Subcutaneous adipose tissue (tissue), 4 donors: ENCODE results near the gene EEPD1. TPM values are rescaled to one million over a fixed set of nuclear protein-coding genes. Genes with fewer than 3 reads are reported as not detected.

Experiments
- total RNA-seq, 4 donors: library from RNA; depleted of rRNA; stranded (reverse); fragments of >200 nt; gene quantifications; one replicate each; pipeline ENCODE4 v1.1.0, GENCODE V29; 2016
- TF ChIP-seq, protein P1 (sequence below): fragments of 450-650 bp; IDR thresholded peaks from one replicate; pipeline ENCODE4 v1.5.1; 2016; ENCODE audit warnings: low read depth, mild to moderate bottlenecking, control low read depth, antibody characterized with exemption, moderate library complexity

The EEPD1 gene
- total RNA-seq, 4 donors from 2014 or later: 22.2 to 57.3 (median 23.8) TPM

DNA sequence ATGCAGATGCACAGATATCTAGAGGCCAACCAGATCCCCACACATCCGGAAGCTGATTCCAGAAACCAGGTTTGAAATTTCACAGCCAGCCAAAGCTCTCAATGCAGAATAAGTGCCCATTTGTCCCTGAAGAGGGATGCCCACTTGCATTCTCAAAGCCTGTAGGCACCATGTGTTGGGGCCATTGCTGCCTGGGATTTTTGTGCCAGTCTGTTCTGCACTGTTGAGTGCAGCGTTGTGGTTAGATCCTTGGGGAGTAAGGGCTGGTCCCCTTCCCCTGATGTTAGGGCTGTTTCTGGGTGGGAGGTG, 62.4 kb downstream of the EEPD1 start:
- TF ChIP-seq, protein P1, sequence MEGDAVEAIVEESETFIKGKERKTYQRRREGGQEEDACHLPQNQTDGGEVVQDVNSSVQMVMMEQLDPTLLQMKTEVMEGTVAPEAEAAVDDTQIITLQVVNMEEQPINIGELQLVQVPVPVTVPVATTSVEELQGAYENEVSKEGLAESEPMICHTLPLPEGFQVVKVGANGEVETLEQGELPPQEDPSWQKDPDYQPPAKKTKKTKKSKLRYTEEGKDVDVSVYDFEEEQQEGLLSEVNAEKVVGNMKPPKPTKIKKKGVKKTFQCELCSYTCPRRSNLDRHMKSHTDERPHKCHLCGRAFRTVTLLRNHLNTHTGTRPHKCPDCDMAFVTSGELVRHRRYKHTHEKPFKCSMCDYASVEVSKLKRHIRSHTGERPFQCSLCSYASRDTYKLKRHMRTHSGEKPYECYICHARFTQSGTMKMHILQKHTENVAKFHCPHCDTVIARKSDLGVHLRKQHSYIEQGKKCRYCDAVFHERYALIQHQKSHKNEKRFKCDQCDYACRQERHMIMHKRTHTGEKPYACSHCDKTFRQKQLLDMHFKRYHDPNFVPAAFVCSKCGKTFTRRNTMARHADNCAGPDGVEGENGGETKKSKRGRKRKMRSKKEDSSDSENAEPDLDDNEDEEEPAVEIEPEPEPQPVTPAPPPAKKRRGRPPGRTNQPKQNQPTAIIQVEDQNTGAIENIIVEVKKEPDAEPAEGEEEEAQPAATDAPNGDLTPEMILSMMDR: no peak

DNA sequence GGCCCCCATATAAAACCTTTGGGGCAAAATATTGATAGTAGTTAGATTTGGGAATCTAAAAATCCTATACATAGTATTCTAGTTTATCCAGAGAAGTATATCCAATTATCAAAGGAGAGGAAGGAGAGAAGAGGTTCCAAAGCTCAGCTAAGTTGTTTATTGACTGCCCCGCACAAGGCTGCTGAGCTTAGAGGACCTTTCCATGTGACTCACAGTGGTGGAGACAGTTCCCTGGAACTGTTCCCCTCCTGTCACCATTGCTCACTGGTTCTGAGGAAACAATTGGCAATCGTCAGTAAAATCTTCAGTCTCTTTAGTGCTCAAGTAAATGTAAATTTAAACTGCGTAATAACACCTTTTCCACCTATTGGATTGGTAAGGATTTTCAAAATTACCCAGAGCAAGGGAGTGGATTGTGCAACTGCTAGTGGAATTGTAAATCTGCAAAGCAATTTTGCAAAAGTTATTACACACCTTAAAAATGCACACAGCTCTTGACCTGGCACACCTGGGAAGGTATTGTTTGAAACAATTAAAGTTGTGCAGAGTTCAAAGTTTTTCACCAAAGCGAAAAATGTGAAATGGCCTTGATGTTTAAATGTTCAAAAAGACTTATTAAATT, 63.1 kb downstream of the EEPD1 start:
- TF ChIP-seq, protein P1: no peak

DNA sequence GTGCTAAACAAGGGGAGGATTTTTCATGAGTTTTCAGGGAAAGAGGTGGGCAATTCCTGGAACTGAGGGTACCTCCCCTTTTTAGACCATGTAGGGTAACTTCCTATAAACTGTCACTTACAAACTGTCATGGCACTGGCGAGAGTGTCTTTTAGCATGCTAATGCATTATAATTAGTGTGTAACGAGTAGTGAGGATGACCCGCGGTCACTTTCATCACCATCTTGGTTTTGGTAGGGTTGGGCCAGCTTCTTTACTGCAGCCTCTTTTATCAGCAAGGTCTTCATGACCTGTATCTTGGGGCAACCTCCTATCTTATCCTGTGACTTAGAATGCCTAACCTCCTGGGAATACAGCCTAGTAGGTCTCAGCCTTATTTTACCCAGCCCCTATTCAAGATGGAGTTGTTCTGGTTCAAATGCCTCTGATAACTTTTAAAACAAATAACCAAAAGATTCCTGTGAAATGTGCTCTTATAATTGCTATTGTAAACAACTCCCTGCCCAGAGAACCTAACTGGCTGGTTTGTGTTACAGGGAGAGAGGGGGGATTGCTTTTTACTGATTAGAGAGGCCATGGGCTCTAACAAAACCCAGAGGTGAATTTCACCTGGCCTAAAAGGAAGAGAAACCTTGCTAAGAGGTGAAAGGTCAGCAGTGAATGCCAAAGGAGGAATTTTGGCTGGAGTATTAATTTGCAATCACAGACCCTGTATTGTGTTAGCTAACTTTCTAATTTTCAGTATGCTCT, 64.3 kb downstream of the EEPD1 start:
- TF ChIP-seq, protein P1: no peak

DNA sequence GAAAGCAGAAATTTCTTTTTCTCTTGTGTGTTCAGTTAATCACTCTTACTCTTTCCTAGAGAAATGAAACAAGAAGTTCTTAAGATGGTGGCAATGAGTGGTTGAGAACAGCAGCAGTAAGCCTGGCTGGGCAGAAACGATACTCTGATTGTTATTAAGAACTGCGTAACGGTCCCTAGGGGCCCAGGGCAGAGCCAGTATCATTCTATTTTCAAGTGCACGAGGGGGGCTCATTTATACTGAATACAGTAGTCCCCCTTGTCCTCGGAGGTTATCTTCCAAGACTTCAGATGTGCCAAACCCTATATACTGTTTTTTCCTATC, 64.9 kb downstream of the EEPD1 start:
- TF ChIP-seq, protein P1: no peak

DNA sequence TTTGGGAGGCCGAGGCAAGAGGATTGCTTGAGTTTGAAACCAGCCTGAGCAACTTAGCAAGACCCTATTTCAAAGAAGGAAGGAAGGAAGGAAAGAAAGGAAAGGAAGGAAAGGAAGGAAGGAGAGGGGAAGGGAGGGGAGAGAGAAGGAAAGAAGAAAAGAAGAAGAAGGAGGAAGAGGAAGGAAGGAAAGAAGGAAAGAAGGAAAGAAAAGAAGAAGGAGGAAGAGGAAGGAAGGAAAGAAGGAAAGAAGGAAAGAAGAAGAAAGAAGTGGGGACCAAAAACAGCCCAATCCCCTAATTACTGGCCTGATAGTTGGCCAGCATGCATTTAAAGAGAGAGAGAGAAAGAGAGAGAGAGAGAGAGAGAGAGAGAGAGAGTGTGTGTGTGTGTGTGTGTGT, 66.4 kb downstream of the EEPD1 start:
- TF ChIP-seq, protein P1: no peak

DNA sequence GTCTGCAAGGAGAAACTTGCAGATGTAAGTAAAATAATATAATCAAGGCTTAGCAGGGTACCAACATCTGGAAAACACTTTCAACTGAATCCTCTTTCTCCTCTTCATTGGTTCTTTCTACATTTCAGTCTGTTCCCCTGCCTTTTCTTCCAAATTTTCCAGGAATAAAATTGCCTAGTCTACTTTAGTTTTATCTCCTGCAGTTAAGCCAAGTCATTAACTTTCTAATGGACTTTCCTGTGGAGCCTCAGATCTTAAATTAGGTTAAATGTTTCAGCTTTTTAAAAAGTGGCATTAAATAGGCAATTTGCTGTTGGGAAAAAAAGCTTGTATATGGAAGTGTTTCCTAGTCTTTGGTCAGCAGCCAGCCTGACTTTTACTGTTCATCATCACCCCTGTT, 70.8 kb downstream of the EEPD1 start:
- TF ChIP-seq, protein P1: no peak

DNA sequence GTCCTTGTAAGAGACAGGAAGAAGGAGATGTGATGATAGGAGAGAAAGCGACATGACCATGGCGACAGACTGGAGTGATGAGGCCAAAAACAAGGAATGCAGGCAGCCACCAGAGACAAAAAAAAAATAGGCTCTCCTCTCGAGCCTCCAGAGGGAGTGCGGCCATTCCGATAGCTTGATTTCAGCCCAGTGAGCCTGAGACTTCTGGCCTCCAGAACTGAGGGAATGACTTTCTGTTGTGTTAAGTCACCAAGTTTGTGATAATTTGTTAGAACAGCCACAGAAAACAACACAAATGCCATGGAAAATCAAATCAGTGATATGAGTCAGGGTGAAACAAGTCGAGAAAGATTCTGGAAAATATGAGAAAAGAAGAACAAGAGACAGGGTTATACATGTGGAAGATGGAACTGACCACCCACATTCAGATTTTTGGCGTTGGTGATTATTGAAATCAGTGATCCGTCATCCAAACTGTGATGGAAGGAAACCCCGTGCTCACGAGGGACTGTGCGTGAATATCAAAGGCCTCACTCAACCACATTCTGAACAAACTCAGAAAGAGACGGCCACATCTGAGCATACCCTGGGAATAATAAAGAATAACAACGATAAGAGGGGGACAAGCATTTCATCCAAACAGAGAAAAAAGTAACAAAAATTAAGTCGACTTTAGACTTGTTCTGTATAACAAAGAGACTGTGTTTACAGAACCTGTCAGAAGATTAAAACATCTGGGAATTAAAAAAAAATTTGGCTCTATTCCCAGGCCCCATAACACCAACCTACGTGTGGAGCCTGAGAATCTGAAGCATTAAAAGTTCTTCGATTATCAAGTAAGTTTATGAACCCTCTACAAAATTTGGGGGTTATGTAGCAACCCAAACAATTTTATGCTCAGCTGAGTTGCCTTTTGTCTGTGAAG, 72.1 kb downstream of the EEPD1 start:
- TF ChIP-seq, protein P1: no peak
